NCI-H146 treated with DMSO at 0.1 percent for 48 hours (cell line): Measurements from ENCODE around the gene WNT3A.

ENCODE experiments used
- DNase-seq: peaks from one replicate; lab custom pipeline; 2025; ENCODE audit not compliant: unreplicated experiment; lab: John Stamatoyannopoulos, UW

Gene WNT3A

DNA sequence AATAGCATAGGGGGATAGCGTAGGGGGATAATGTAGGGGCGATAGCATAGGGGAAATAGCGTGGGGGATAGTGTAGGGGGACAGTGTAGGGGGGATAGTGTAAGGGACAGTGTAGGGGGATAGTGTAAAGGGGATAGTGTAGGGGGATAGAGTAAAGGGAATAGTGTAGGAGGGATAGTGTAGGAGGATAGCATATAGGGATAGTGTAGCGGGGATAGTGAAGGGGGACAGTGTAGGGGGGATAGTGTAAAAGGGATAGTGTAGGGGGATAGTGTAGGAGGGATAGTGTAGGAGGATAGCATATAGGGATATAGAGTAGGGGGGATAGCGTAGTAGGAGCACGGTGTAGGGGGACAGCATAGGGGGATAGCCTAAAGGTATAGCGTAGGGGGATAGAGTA lies 61.6 kb downstream of the WNT3A start:
- no peak for DNase-seq

GRCh38 chr1:228070173-228070572 lies 63.4 kb downstream of the WNT3A start:
- no peak for DNase-seq

DNA sequence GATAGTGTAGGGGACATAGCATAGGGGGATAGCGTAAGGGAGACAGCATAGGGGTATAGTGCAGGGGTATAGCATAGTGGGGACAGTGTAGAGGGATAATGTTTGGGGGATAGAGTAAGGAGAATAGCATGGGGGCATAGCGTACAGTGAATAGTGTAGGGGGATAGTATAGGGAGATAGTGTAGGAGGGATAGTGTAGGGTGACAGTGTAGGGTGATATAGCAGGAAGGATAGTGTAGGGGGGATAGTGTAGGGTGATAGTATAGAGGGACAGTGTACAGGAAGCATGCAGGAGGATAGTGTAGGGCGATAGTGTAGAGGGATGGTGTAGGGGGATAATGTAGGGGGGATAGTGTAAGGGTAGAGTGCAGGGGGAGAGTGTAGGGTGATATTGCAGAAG lies 64.1 kb downstream of the WNT3A start:
- DNase-seq = no peak

- no peak for DNase-seq
These were observed 65.2 kb downstream of the WNT3A start for GRCh38 chr1:228071839-228072657.

DNA sequence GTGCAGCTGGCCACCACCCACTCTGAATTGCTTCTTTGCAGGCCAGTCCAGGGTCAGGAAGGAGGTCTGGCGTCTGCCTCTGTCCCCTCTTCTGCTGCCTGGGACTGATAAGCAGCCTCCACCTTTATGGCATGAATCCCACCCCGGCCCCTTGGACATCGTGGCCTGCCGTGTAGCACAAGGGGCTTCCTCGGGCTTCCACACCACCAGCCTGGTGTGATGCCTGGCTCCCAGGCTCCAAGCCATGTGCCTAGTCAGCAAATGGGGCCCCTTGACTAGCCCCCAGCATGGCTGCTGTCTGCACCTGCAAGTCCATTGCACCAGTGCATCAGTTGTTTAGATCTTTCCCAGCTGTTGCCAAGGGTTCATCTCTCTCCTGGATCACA lies 65.9 kb downstream of the WNT3A start:
- no peak for DNase-seq

DNA sequence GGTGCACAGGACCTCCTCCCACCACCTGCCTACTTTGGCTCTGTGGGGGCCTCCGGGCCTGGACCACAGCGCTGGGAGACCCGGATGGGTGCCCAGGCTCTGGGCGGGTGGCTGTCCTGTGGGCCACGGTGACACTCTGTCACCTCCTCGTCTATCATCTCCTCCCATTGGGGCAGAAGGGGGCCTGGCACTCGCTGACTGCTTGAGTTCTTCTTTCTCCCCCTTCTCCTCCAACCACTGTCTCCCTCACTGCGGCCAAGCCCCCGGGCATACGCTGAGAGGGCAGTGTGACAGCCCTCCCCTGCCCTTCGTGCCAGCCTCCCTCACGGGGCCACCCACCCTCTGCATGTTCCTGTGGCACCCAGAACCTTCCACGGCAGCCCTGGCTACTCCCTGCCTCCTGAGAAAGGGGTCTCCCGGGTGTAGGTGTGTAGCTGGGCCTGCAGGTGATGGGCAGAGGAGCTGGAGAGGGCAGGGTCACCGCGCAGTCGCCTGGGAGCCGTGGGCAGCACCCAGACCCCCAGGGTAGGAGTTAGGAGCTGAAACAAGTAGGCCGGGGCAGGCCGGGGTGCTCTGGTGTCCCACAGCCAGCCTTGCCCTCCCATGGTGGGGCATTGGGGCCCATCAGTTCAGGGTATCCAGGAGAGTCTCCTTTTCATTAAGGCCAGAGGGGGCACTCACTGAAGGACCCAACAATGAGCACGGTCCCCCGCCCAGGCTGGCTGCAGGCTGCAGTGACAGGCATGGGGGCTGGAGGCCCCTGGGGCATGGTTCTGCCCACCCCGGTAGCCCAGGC lies 66.5 kb downstream of the WNT3A start:
- DNase-seq = no peak

GRCh38 chr1:228073857-228074545 lies 67.2 kb downstream of the WNT3A start:
- DNase-seq = peak; percentile 29

GRCh38 chr1:228074954-228075730 lies 68.3 kb downstream of the WNT3A start:
- no peak for DNase-seq

GRCh38 chr1:228075801-228076271 lies 69.0 kb downstream of the WNT3A start:
- DNase-seq = no peak

GRCh38 chr1:228076796-228077430 lies 70.1 kb downstream of the WNT3A start:
- DNase-seq = no peak

- no peak for DNase-seq
These were observed 71.0 kb downstream of the WNT3A start for GRCh38 chr1:228077565-228078330.

- DNase-seq = no peak
These were observed 72.2 kb downstream of the WNT3A start for GRCh38 chr1:228079013-228079412.

- no peak for DNase-seq
These were observed 72.9 kb downstream of the WNT3A start for GRCh38 chr1:228079601-228080263.

GRCh38 chr1:228081144-228081543 lies 74.3 kb downstream of the WNT3A start:
- DNase-seq = no peak

- peak; percentile 15 for DNase-seq
These were observed 74.9 kb downstream of the WNT3A start for GRCh38 chr1:228081578-228082213.

DNA sequence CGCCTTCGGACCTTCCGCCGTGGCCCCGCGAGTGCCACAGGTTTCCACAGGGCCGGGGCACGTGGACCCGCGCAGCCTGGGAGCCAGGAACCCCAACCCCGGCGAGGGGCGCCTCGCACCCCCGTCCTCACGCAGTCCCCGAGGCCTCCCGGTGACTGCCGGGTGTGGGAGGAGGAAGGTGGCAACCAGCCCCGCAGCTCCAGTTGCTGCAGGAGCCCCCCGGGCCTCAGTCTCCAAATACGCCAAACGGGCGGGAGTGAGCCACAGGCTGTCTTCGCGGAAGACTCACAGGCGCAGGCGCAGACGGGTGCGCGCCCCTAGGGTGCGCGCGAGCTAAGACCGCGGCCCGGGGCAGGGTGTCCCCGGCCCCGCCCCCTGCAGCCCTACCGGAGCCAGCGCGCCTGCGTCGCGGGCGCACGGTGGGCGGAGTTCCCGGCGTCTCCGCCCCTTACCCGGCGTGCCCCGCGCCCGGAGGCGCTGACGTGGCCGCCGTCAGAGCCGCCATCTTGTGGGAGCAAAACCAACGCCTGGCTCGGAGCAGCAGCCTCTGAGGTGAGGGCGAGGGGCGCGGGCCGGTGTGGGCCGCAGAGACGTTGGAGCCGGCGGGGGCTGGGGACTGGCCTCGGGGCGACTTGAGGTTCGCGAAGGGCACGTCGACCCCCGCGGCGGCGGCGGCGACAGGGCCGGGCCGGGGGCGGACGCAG lies 75.6 kb downstream of the WNT3A start, which contains the start of gene ARF1:
Gene ARF1, plus strand, starts transcription at position 495 of the 704 bp plus-strand sequence. CDS start 14,407 bp downstream, outside the sequence.
- peak; percentile 65 for DNase-seq

DNA sequence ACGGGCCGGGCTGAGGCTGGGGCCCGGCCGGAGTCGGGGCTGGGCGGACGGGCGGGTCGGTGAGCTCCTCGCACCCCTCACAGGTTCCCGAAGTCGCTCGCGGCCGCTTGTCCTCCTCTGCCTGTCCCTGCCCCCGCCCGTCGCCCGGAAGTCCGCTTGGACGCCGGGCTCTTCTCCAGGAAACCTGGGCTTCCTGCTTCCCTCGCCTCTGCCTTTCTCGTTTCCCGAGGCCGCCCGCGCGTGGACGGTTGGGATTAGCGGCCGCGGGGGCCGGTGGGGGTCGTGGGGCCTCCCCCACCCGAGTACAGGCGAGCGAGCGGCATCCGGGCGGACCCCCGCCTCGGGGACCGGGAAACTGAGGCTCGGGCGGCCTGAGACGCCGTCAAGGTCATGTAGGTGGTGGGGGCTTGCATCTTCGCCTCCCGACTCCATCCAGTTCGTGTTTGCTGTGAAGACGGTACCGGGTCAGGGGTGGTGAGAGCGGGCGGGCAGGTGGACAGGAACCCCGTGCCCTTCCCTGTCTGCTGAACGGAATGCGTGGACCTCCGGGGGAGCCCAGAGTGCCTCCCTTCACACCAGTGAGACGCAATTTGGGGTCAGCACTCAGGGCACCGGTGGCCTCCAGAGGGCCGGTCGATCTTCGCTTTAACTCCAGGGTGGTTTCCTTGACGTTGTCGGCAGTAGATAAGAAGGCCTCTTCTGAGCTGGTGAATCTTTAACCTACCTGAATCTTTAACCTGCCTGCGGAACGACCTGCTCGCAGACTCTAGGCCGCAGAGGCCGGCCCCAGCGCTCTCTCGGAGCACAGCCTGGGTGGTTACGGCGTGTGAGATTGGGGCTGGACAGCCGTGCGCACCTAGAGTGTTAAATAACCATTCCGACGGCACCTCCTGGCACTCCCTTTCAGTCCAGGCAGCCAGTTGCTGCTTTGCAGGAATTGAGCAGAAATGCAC lies 76.4 kb downstream of the WNT3A start:
- no peak for DNase-seq
